Suprapubic skin (tissue), 4 donors: ENCODE measurements around the gene DUOXA1.

Experiments
- EP300 ChIP-seq: sonication (generic); formaldehyde crosslinking; IDR thresholded peaks from one replicate; pipeline ENCODE4 v1.6.1; 2017; ENCODE audit warnings: antibody characterized with exemption
- POLR2A ChIP-seq, 2 donors: fragments of 450-650 bp; IDR thresholded peaks; one replicate each; pipeline ENCODE4 v1.6.1; 2017; ENCODE audit warnings: antibody characterized with exemption in 2 of 2, mild to moderate bottlenecking in 2 of 2, moderate library complexity in 2 of 2
- POLR2AphosphoS5 ChIP-seq, 3 donors: sonication (generic); formaldehyde crosslinking; IDR thresholded peaks; one replicate each; pipeline ENCODE4 v1.6.1; 2017; ENCODE audit warnings: antibody characterized with exemption in 3 of 3
- TF ChIP-seq, protein P1 (sequence below), 2 donors: fragments of 200-600 bp in 1 of 2; fragments of 450-650 bp in 1 of 2; sonication (generic) in 1 of 2; IDR thresholded peaks; one replicate each; pipeline ENCODE4 v1.5.1; 2016 to 2019; ENCODE audit warnings: antibody characterized with exemption in 2 of 2, mild to moderate bottlenecking in 1 of 2, moderate library complexity in 1 of 2

DNA sequence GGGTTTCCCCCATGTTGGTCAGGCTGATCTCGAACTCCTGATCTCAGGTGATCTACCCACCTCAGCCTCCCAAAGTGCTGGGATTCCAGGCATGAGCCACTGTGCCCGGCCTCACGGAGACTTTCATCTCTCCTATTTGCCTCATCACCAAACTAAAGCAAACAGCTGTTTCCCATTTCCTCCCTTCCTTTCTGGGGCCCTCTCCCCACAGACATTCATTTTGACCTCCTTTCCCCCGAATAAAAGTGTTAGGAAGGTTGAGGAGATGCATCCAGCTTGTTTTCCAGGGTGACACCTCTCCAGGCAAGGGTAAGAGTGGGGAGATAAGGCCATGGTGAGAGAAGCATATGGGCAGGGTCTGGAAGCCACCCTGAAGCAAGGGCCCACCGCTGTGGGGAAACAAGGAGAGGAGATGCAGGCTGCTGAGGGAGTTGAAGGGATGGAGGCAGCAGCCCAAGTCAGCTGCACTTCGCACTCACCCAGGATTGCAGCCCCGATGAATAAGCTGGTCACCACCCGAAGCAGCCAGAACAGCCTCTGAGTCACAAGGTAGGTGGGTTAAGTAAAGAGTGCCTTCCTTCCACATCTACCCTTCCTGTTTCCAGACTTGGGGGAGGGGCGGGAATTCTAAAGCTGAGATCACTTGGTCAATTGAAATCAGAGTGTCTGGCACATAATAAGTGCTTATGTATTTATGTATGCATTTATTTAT, 7.8 kb downstream of the DUOXA1 start:
- no peak for TF ChIP-seq POLR2A (IDR thresholded peaks at IDR 0.05)
- no peak for TF ChIP-seq POLR2AphosphoS5 (IDR thresholded peaks at IDR 0.05)
- TF ChIP-seq EP300 = no peak
- TF ChIP-seq, protein P1, sequence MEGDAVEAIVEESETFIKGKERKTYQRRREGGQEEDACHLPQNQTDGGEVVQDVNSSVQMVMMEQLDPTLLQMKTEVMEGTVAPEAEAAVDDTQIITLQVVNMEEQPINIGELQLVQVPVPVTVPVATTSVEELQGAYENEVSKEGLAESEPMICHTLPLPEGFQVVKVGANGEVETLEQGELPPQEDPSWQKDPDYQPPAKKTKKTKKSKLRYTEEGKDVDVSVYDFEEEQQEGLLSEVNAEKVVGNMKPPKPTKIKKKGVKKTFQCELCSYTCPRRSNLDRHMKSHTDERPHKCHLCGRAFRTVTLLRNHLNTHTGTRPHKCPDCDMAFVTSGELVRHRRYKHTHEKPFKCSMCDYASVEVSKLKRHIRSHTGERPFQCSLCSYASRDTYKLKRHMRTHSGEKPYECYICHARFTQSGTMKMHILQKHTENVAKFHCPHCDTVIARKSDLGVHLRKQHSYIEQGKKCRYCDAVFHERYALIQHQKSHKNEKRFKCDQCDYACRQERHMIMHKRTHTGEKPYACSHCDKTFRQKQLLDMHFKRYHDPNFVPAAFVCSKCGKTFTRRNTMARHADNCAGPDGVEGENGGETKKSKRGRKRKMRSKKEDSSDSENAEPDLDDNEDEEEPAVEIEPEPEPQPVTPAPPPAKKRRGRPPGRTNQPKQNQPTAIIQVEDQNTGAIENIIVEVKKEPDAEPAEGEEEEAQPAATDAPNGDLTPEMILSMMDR (IDR thresholded peaks at IDR 0.05) = no peak
